Measurements from ENCODE around the gene PHF21A.
A peak's percentile ranks its signal among the peaks of the same experiment; 100 is the strongest.

PHF21A gene

GRCh38 chr11:46121301-46121723 lies at the start of gene PHF21A:
Gene PHF21A, minus strand, starts transcription at chr11:46121454. Its CDS starts 37,235 bp downstream, at chr11:46084219.
- DNase-seq (ENCODE audit: low spot score) = peak; percentile 95

GRCh38 chr11:46170797-46171196 lies 49.5 kb upstream of the PHF21A start:
- DNase-seq (ENCODE audit: low spot score) = no peak

GRCh38 chr11:46162700-46163099 lies 41.4 kb upstream of the PHF21A start:
- DNase-seq (ENCODE audit: low spot score) = no peak

DNA sequence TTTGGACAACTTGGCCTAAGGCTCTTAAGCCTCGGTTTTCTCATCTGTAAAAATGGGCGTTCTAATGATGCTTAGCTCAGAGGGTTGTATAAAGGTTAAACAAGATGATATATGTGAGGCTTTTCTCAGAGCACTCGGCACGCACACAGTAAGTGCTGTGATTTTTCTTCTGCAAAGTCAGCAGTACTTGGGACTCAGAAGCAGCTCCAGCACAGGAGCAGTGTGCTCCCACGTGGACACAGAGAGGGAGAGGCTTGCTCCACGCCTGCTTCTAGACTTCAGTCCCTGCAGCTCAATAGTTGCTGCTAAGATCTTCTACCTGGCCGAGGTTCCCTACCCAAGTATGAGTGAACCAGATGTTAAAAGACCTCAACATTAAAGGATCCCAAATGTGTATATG lies 39.9 kb upstream of the PHF21A start:
- no peak for DNase-seq (ENCODE audit: low spot score)

DNA sequence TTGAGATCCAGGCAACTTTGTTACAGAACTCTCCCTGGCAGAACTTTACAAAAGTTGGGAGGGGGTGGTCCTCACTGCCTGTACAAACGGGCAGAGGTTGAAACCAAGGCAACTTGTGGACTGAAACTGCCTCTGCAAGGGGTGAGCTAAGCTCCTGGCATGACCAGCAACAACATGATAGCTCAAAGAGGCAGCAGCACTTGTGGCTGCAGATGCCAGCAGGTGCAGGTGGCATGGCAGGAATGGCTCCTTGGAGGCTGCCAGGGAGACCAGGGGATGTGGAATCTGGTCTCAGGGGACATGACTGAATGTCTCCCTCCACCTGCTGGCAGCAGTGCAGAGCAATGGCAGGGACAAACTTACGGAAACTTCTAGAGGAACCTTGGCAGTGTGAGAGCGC lies 38.8 kb upstream of the PHF21A start:
- DNase-seq (ENCODE audit: low spot score) = no peak

DNA sequence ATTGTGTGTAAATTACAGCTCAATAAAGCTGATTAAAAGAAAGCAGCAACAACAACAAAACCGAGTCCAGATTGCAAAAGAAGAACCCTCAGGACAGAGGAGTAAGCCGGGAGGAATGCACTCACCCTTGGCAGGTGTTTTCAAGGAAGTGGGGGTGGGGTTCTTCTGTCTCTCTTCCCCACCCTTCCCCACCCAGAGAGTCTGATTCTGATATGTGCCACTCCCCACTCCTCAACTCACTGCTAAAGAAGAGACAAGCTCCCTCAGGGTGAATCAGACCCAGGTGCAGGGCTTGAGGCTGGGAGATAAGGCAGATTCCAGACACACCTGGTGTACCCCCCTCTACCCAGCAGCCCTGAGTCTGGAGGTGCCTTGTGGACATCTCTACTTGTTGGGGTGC lies 38.4 kb upstream of the PHF21A start:
- no peak for DNase-seq (ENCODE audit: low spot score)

DNA sequence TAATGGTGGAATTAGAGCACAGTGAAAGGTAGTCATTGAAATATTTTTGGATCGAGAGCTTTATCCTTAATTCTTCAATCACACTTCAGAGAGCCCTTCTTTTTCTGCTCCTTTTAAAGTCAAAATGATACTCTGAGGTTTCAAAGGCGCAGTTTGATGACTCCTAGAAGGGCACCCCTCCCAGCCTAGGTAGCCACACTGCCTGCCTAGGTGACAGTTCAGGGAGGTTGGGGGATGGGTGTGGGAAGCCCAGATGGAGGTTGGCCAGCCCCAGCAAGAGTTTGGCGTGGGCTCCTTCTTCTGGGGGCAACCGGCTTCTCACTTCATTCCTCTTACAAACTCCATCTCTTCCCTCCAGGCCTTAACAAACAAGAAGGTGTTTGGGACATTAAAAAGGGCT lies 28.6 kb upstream of the PHF21A start:
- DNase-seq (ENCODE audit: low spot score) = no peak

DNA sequence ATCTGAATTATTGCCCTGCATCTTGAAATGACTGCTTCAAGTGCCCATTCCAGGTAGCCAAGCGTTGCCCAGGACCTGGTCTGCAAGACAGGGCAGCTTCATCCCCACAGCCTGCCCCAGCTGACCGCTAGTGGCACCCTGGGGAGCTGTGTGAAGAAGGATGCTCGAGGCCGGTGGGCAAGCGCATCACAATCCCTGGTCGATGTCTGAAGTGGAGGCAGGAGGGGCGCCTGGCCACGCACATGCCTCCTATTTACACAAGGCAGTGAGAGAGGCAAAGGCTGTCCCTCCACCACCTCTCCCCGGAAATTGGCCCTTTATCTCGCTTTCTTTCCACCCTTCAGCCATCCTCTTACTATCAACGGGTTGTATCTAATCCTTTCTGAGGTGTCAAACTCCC lies 28.1 kb upstream of the PHF21A start:
- DNase-seq (ENCODE audit: low spot score) = no peak

DNA sequence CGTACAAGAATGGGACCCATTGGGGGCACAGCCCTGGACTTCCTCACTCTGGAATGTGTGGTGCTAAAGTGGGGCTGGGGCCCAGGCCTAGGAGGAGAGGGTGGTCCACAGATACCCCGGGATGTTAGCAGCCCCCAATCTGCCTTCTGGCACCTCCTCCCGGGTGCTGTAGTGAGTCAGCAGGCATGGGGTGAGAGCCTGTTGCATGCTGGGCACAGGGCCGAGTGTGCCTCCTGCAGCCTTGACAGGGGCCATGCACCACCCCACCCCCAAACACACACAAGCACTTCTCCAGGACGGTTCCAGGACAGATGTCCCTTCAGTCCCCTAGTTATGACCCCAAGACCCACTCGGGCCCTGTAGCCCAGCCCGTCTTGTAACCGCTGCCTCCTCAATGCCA lies 23.5 kb upstream of the PHF21A start:
- DNase-seq (ENCODE audit: low spot score) = no peak

- DNase-seq (ENCODE audit: low spot score) = no peak
These were observed 22.0 kb upstream of the PHF21A start for GRCh38 chr11:46143049-46143806.

DNA sequence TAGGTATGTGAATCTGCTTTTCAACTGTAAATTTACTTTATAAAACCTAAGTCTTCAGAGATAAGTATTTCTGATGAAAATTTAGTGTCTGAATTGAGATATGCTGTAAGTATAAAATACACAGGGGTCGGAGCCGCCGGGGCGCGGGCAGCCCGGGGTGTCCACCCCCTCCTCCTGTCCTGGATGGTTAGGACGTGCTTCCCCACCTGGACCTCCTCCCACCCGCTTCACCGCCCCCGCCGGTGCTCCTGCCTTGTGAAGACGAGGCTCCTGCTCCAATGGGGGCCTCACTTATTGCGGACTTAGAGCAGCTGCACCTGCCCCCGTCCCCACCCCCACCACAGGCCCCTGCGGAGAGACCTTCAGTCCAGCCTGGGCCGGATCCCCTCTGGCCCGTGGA lies 21.3 kb upstream of the PHF21A start:
- DNase-seq (ENCODE audit: low spot score) = no peak

GRCh38 chr11:46141597-46141996 lies 20.3 kb upstream of the PHF21A start:
- no peak for DNase-seq (ENCODE audit: low spot score)

DNA sequence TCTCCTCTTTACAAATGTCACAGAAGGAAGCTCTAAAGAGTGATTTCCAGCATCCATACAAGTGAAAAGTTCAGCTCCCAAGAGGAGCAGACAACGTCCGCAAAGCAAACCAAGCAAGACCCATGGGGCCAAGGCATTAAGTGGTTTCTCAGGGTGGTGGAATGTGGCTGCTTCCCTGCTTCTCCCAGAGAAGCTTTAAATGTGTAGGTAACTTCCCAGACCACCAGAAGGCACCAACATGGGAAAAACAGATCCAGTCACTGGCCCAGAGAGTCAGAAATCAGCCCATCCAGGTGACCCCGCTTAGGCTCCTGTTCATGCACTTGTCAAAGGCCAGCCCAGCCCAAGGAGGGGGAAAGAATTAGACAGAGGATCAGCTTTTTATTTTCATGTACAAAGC lies 13.3 kb upstream of the PHF21A start:
- DNase-seq (ENCODE audit: low spot score) = no peak

DNA sequence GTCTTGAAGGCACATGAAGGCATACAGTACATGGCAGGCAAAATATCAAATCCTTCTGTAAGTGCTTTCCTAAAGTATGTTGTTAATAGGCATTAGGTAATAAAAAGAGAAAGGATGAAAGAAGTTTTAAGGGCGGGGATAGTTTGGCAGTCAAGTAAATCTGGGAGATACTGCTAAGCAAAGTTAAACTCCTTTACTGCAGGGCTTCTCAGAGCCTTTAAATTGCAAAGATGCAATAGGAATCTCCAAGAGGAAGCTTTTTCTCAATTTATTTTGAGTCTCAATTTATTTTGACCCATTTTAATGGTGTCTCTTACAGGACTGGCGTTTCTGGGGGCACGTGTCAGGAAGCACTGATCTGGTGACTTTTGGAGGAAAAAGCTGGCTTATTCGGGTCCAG lies 12.8 kb upstream of the PHF21A start:
- no peak for DNase-seq (ENCODE audit: low spot score)

DNA sequence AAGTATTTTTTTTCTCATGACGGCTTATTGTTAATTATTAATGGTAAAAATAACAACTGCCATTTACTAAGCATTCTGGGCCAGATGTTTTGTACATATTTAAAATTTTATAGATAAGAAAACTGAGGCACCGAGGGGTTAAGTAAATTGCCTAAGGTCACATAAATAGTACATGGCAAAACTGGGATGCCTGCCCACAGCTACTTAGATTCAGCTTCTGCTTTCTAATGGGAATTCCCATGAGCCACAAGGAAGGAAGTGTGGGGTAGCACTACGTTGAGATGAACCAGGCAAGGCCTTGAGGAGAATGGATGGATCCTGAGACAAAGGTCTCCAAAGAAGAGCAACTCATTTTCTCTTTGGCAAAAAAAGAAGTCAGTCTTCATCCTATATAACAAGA lies 11.9 kb upstream of the PHF21A start:
- DNase-seq (ENCODE audit: low spot score) = no peak

DNA sequence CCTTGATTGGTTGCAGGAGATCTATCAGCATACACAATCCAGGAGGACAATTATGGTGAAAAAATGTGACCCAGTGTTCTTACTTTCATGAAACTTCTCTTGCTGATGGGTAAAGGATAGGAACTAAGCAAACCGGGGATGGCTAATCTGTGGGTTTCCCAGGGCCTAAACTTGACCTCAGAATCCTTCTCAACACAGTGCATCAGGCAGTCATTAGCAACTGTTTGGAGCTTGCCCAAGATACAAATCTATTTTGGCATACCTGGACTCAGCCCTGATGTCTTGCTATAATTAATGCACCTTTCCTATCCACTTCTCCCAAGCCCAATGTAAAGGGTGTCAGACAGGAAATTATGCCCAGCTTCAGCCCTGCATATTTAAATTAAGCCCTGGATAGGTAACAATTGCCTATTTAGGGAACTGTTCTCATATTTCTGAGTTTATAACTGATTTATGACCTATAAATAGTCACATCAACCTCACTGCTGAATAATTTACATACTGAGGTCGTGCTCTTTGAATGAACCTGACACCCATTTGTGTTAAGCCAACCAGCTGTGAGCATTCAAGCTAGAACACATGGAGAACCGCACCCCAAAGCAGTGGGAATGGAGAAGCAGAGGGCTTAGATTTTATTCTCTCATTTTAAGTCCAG lies 9.2 kb upstream of the PHF21A start:
- no peak for DNase-seq (ENCODE audit: low spot score)

DNA sequence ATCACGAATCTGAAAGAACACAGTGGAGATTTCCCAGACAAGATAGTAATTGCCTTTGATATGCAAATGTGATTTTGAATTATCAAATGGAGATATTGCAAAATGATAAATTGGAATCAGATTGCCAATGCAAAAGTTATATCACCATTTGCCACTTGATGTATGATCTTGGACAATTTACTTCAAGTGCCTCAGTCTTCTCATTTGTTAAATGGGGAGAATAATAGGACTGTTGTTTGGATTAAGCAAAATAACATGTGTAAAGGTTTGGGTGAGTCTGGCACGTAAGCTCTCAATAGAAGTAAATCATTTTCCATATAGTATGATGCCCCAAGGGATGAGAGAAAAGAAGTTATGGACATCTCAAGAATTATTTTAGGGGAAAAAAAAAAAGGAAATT lies 7.9 kb upstream of the PHF21A start:
- no peak for DNase-seq (ENCODE audit: low spot score)

DNA sequence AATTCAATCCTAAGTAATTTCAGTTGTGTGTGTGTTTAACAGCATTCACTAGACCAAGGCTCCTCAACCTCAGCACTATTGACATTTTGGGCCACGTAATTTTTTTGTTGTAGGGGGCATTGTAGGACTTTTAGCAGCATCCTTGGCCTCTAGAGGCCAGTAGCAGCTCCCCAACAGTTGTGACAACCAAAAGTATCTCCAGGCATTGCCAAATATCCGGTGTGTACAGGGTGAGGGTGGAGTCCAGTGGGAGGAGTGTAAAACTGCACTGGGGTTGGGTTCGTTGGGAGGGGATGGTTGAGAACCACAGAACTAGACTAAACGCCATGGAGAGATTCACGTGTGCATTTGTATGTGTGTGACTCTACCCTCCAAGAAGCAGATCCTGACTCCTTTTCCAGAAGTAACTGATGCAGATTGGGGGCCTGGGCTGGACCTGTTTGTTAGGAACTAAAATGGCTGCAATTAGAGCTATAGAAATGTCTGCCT lies 5.9 kb upstream of the PHF21A start:
- peak; percentile 80 for DNase-seq (ENCODE audit: low spot score)

GRCh38 chr11:46125284-46125683 lies 4.0 kb upstream of the PHF21A start:
- DNase-seq (ENCODE audit: low spot score) = no peak

- peak; percentile 39 for DNase-seq (ENCODE audit: low spot score)
These were observed 1.9 kb upstream of the PHF21A start for GRCh38 chr11:46122945-46123715.

DNA sequence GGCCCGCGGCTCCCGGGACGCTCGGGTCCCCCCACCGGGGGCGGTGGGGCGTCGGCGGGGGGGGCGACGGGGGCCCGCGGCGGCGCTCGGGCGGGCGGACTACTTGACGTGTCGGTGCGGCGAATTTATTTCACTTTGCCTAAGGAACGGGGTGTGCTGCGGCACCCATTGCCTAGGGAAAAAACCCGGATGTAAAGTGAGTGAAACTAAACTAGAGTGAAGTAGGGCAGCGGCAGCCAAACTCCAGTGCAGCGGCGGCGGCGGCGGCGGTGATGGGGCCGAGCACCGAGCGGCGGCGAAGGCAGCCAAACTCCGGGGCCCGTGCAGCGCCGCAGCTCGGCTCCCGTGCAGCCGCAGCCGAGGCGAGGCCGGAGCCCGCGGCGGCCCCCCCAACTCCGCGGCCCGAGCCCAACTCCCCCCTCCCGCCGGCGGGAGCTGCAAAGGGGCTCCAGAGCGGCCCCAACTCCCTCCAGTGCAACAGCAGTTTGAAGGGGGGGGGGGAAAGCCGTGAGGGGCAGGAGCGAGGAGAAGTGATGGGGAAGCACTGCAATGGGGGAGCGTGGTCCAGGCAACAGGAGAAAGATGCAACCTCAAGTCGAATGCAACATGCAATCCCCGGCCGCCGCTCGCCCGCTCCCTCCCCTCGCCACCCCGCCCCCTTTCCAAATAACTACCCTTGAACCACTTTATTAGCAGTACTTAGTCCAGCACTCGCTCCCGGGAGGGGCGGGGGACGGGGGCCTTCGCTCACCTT lies 647 bp upstream of the PHF21A start:
- peak; percentile 76 for DNase-seq (ENCODE audit: low spot score)
